Measurements from ENCODE around the gene FHOD3. TPM values are rescaled to one million over a fixed set of nuclear protein-coding genes. Genes with fewer than 3 reads are reported as not detected.

FHOD3 gene
- total and polyA plus RNA-seq, 10 donors: 1.2 to 2.7 (median 1.9) TPM

DNA sequence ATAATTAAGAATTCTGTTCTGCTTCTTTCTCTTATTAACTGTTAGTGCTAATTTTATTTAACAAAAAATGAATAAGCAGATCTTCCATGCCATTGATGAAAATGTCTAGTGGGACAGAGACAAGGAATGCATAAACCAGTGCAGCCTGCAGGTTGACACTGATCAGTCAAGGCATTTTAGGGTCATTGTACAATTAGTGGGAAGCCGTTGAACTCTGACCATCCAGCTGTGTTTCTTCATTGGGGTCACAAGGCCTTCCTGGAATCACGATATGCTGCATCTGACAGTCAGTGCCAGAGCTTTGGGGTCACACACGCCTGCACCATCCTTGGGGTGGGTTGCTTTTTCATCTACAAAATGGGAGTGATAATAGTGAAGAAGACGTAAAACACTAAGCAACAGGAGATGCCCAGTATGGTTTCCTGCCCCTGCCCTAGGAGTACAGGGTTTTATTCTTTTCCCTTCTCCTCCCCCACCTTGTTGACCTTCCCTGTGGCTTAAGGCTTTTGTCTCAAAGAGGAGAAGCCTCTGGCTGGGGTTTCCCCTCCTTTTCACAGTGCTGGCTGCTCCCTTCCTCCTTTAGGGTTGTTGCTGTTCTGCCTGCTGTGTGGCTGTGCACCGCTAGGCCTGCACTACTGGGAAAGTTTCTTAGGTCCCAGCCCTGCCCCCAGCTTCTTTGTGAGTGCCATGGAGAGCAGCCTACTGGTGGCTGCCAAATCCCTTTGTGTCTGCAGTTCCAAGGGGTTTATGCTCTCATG, 285.7 kb downstream of the FHOD3 start:
- intact Hi-C loops (cut with DNase I; ENCODE audit: low total_unique reads): no loop called here
- WGBS, 5 donors: 54 to 79% (median 69%) methylated on average over 5 of the region's 5 CpGs
- no peak for DNase-seq
- no peaks in the 10 kb centered on the region for H3K9me3 ChIP-seq
- peaks cover 0 to 7% (median 0%) of the 10 kb centered on the region in 6 donors for H3K4me1 ChIP-seq
- no peaks in the 10 kb centered on the region for H3K36me3 ChIP-seq
- no peak overlapping the region for H3K27ac ChIP-seq
- TF ChIP-seq CTCF (IDR thresholded peaks at IDR 0.05 in 8 of 11, conservative IDR thresholded peaks at IDR 0.05 in 3 of 11): no peak
- peak in 1 of 3 donors; percentile 20 for TF ChIP-seq POLR2AphosphoS5 (IDR thresholded peaks at IDR 0.05)
- H3K27me3 ChIP-seq (replicated peaks in 1 of 7): no peaks in the 10 kb centered on the region
- H3K4me3 ChIP-seq: no peak overlapping the region

DNA sequence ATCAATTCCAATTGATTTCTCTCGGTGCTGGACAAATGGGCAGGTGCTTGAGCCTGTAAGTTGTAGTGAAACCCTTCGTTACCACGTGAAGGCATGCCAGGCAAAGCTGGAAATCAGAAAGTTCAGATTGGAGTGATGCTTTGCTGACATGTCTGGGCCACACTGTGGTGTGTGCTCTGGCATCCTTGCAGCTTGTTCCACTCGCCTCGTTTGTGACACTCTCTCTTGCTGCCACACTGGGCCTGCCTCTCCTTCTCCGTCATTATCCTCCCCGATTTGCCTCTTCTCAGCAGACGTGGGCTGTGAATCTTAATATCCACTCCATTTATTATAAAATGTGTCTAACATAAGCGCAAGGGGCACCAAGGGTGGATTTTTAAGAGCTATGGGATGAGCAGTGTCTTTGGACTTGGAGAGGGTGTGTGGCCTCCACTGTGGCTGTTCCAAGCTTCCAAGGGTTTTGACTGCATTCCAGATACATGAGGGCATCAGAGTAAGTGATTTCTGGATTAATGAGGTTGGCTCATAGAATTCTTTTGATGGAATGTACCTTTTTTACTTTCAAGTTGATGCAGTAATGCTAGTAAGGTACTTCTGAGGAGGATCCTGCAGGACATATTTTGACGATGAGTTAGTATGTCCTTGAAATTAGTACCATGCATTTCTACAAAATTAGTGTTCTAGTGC, 292.5 kb downstream of the FHOD3 start:
- 74 to 92% (median 87%) methylated on average over 10 of the region's 10 CpGs for WGBS, 5 donors
- intact Hi-C loops (cut with DNase I; ENCODE audit: low total_unique reads): no loop called here
- Histone ChIP-seq H3K4me1 (no peaks in the 10 kb centered on the region), H3K4me3 (no peak overlapping the region), H3K36me3 (no peaks in the 10 kb centered on the region), H3K27ac (no peak overlapping the region), H3K27me3 (replicated peaks in 1 of 7) (no peaks in the 10 kb centered on the region), H3K9me3 (no peaks in the 10 kb centered on the region)
- TF ChIP-seq POLR2AphosphoS5 (IDR thresholded peaks at IDR 0.05): no peak
- no peak for TF ChIP-seq CTCF (IDR thresholded peaks at IDR 0.05 in 8 of 11, conservative IDR thresholded peaks at IDR 0.05 in 3 of 11)
- TF ChIP-seq POLR2A (IDR thresholded peaks at IDR 0.05): no peak
- no peak for DNase-seq

DNA sequence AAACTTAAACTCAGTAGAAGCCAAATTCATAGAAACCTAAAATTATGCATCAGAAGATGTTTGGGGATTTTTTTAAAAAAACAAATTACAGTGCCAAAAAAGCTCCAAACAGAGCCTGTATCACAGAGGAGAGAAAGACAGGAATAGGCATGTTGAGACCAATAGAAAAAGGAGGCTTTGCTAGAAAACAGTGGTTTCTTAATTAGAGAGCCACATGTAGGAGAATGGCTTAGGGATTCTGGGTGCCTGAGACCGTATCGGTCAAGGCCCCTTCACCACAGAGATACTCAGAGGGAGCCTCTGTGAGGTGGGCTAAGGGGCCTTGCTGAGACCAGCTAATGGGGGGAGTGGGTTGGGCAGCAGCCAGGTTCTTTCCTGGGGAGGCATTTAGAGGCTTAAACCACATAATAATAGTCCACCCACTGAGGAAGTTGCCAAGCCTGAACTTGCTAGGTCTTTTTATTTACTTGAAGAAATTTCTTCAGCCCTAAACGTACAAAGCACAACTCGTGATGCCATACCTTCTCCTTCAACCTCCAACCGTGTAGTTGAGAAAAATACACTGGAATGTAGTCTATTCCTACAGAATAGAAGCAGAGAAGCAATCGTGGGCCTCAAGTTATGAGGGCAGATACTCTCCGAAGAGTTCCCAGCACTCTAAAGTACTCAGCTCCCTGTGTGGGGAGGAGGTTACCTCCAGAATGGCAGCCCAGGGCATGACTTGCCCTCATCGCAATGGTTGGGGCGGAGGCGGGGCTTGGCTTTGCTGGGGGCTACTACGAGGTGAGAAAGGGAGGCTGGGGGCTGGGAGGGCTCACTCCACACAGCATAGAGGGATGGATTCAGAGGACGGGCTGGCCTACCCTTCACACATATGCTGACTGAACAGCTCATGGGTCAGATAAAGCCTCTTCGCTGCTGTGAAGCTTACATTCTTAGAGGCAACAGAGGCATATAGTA, 293.4 kb downstream of the FHOD3 start:
- WGBS, 5 donors: 83 to 91% (median 88%) methylated on average over 13 of the region's 13 CpGs
- no peak for TF ChIP-seq CTCF (IDR thresholded peaks at IDR 0.05 in 8 of 11, conservative IDR thresholded peaks at IDR 0.05 in 3 of 11)
- TF ChIP-seq POLR2AphosphoS5 (IDR thresholded peaks at IDR 0.05): no peak
- TF ChIP-seq POLR2A (IDR thresholded peaks at IDR 0.05): no peak
- no peaks in the 10 kb centered on the region for H3K36me3 ChIP-seq
- intact Hi-C loops (cut with DNase I; ENCODE audit: low total_unique reads): no loop called here
- no peak overlapping the region for H3K4me3 ChIP-seq
- no peaks in the 10 kb centered on the region for H3K9me3 ChIP-seq
- no peaks in the 10 kb centered on the region for H3K27me3 ChIP-seq (replicated peaks in 1 of 7)
- no peaks in the 10 kb centered on the region for H3K4me1 ChIP-seq
- H3K27ac ChIP-seq: no peak overlapping the region
- no peak for DNase-seq

Data from spleen (tissue), 11 donors.